ENCODE data around the gene ZBP1. TPM values are rescaled to one million over a fixed set of nuclear protein-coding genes. Genes with fewer than 3 reads are reported as not detected.
A peak's percentile ranks its signal among the peaks of the same experiment; 100 is the strongest.

Gene ZBP1
- total RNA-seq, 1 donor from 2014 or later = not detected

GRCh38 chr20:57596998-57597939 lies 23.0 kb downstream of the ZBP1 start:
- H3K4me3 ChIP-seq = no peak overlapping the region
- no peak overlapping the region for H3K27ac ChIP-seq (replicated peaks)
- H3K36me3 ChIP-seq = no peaks in the 10 kb centered on the region
- H3K9me3 ChIP-seq (replicated peaks) = no peaks in the 10 kb centered on the region
- intact Hi-C loops (cut with micrococcal nuclease) = loop anchor here (5.0 kb wide), 1 partner anchor 615 kb away; no protein-coding TSS in a partner anchor
- peak; percentile 72 for DNase-seq
- peaks cover 8% of the 10 kb centered on the region for H3K4me1 ChIP-seq
- TF ChIP-seq, protein P1, sequence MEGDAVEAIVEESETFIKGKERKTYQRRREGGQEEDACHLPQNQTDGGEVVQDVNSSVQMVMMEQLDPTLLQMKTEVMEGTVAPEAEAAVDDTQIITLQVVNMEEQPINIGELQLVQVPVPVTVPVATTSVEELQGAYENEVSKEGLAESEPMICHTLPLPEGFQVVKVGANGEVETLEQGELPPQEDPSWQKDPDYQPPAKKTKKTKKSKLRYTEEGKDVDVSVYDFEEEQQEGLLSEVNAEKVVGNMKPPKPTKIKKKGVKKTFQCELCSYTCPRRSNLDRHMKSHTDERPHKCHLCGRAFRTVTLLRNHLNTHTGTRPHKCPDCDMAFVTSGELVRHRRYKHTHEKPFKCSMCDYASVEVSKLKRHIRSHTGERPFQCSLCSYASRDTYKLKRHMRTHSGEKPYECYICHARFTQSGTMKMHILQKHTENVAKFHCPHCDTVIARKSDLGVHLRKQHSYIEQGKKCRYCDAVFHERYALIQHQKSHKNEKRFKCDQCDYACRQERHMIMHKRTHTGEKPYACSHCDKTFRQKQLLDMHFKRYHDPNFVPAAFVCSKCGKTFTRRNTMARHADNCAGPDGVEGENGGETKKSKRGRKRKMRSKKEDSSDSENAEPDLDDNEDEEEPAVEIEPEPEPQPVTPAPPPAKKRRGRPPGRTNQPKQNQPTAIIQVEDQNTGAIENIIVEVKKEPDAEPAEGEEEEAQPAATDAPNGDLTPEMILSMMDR (IDR thresholded peaks at IDR 0.05; ENCODE audit: borderline replicate concordance) = peak; percentile 96
- peaks cover 35% of the 10 kb centered on the region for H3K27me3 ChIP-seq (ENCODE audit: low read depth)

- intact Hi-C loops (cut with micrococcal nuclease) = loop anchor here (5.0 kb wide), 1 partner anchor 616 kb away; no protein-coding TSS in a partner anchor
- H3K9me3 ChIP-seq (replicated peaks) = no peaks in the 10 kb centered on the region
- TF ChIP-seq, protein P1 (IDR thresholded peaks at IDR 0.05; ENCODE audit: borderline replicate concordance) = no peak
- no peak for DNase-seq
- no peak overlapping the region for H3K27ac ChIP-seq (replicated peaks)
- no peaks in the 10 kb centered on the region for H3K36me3 ChIP-seq
- H3K4me3 ChIP-seq = no peak overlapping the region
- peaks cover 26% of the 10 kb centered on the region for H3K27me3 ChIP-seq (ENCODE audit: low read depth)
- peaks cover 8% of the 10 kb centered on the region for H3K4me1 ChIP-seq
These were observed 23.9 kb downstream of the ZBP1 start for GRCh38 chr20:57596358-57596757.

DNA sequence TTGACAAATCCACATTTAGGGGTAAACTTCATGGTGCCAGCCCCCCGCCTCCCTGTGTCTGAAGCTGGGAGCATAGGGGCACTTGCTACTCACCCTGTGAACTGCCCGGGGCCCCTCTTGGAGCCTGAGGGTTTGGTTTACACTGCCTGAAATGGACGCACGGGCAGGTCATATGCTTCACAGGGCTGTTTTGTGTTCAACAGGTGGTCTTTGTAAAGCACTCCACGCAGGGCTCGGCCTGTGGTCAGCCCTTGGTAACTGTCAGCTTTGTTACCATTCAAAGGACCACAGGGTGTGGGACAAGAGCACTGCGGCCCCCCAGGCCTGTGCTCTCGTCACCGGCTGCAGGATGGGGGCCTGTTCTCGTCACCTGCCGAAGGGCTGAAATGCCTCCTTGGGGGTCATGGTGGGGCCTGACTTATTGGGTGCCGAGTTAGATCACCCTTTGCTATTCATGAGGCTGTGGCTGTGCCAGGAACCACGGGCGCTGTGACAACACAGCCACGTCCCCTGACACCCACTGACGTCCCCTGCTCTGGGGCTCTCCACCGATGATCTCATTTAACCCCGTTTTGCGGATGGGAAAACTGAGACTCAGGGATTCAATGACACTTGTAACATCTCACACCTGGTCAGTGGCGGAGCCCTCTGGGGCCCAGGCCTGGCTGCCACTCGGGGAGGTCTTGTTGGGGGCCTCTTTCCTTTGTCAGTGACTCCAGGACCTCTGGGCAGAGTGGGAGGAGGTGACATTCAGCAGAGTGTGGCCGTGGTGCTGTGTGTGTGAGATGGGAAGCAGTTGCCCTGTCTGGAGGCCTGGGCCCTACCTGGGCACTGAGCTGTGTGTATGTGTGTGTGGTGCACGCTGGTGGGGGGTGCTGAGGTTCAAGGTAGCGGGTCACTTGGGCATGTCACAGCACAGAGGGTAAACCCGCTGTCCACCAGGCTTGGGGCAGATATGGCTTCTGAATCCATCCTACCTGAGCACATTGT lies 24.9 kb downstream of the ZBP1 start:
- Histone ChIP-seq H3K36me3 (no peaks in the 10 kb centered on the region), H3K9me3 (replicated peaks) (no peaks in the 10 kb centered on the region), H3K4me1 (peaks cover 8% of the 10 kb centered on the region), H3K4me3 (no peak overlapping the region), H3K27me3 (ENCODE audit: low read depth) (peaks cover 17% of the 10 kb centered on the region), H3K27ac (replicated peaks) (no peak overlapping the region)
- DNase-seq = no peak
- intact Hi-C loops (cut with micrococcal nuclease) = loop anchor here (2.0 to 5.0 kb wide), 2 partner anchors 81 to 617 kb away; no protein-coding TSS in a partner anchor
- TF ChIP-seq, protein P1 (IDR thresholded peaks at IDR 0.05; ENCODE audit: borderline replicate concordance) = no peak

DNA sequence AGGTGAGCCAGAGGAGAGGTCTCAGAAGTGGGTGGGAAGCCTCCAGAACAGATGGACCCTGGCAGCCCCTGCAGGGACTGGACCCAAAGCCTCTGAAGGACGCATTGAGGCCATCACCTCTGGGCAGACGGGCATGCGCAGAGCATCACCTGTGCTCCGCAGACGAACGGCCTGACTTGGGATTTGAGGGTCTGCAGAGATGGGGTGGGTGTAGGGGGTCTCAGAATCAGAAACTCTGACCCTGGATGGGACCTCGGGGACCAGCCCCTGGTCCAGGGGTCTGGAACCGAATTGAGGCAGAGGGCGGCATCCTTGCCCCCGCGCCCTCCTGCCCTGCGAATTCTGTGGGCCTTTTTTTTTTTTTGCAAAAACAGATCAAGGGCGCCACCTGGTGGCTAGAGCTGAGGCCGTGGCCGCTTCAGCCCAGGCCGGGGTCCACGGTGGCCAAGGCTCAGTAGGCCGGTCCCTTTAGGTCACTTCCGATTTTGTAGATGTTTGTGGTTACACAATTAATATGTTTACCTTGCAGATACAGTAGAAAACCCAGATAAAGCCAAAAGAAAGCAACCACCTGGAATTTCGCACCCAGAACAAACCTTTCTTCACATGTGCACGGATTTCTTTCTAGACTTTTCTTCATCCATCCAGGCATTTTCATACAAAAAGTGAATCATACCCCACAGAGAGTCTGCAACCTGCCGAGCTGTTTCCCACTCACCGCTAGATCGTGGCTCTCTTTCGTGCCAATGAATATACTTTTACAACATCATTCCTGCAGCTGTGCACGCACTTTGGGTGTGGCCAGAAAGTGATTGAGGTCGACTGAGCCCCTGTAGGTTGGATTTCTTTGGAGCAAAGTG lies 25.9 kb downstream of the ZBP1 start:
- no peak overlapping the region for H3K4me3 ChIP-seq
- H3K27me3 ChIP-seq (ENCODE audit: low read depth) = peaks cover 25% of the 10 kb centered on the region
- peaks cover 8% of the 10 kb centered on the region for H3K4me1 ChIP-seq
- intact Hi-C loops (cut with micrococcal nuclease) = loop anchor here (2.0 kb wide), 1 partner anchor 80 kb away; no protein-coding TSS in a partner anchor
- no peaks in the 10 kb centered on the region for H3K36me3 ChIP-seq
- no peaks in the 10 kb centered on the region for H3K9me3 ChIP-seq (replicated peaks)
- peak; percentile 49 for DNase-seq
- no peak overlapping the region for H3K27ac ChIP-seq (replicated peaks)
- TF ChIP-seq, protein P1 (IDR thresholded peaks at IDR 0.05; ENCODE audit: borderline replicate concordance) = peak; percentile 91
